HepG2 (cell line): Measurements from ENCODE around the gene LATS2. TPM values are rescaled to one million over a fixed set of nuclear protein-coding genes. Genes with fewer than 3 reads are reported as not detected.
A peak's percentile ranks its signal among the peaks of the same experiment; 100 is the strongest.

Source experiments
- ATAC-seq: fragments of 200-7000 bp; cut with Tn5 transposase; 3 replicates; pipeline ENCODE4 v1.9.1; 2020; ENCODE audit warnings: mild to moderate bottlenecking, moderate library complexity
- BruUV-seq: library from RNA; stranded (reverse); fragments of 400-500 nt; replicated peaks from 2 replicates; lab custom pipeline; 2021; lab: Mats Ljungman, UMichigan
- CTCF ChIA-PET: fragments of 300-600 bp; formaldehyde crosslinking; extraction: SDS; loops from one replicate; lab custom pipeline; 2021; ENCODE audit warnings: low total read pairs, inconsistent platforms, low intra/inter-chr PET ratio; lab: Yijun Ruan, JAX
- POLR2A ChIA-PET: fragments of 350-600 bp; sonication (Branson Sonifier 250); formaldehyde crosslinking; loops from one replicate; lab custom pipeline; 2020; ENCODE audit warnings: antibody characterized with exemption, inconsistent platforms; lab: Yijun Ruan, JAX
- DNase-seq: peaks from one replicate; pipeline ENCODE4 v3.0.0-alpha.2; 2015; ENCODE audit warnings: low spot score
- FAIRE-seq: peaks from 3 replicates; lab custom pipeline; 2011; peaks lifted over from hg19 to GRCh38; lab: Jason Lieb, UNC
- H2AFZ ChIP-seq: one replicate; pipeline ENCODE4 v1.6.1; 2011; ENCODE audit warnings: low read length, inconsistent platforms
- H3K27ac ChIP-seq: fragments of 300-600 bp; 3 replicates; pipeline ENCODE4 v1.8.0; 2011; ENCODE audit warnings: mixed run types, mild to moderate bottlenecking, mixed read lengths, low read length, inconsistent platforms; ENCODE audit not compliant: insufficient read depth; ENCODE audit errors: extremely low read length
- H3K27me3 ChIP-seq, 2 experiments: fragments of 200-600 bp in 1 of 2; 2 replicates in 1 of 2; 3 replicates in 1 of 2; pipeline versions ENCODE4 v1.6.0 to v1.8.0; 2011; ENCODE audit warnings: low read length in 2 of 2, mild to moderate bottlenecking in 2 of 2, moderate library complexity in 2 of 2, inconsistent platforms in 1 of 2; ENCODE audit not compliant: insufficient read depth in 2 of 2, control insufficient read depth in 1 of 2
- H3K36me3 ChIP-seq, 2 experiments: fragments of 200-600 bp in 1 of 2; replicated peaks in 1 of 2; 2 replicates in 1 of 2; 3 replicates in 1 of 2; pipeline versions ENCODE4 v1.5.1 to v1.8.0; 2011; ENCODE audit warnings: low read length in 2 of 2, inconsistent platforms in 1 of 2; ENCODE audit not compliant: insufficient read depth in 2 of 2, control insufficient read depth in 1 of 2
- H3K4me1 ChIP-seq: 2 replicates; pipeline ENCODE4 v1.5.1; 2012; ENCODE audit warnings: low read length, inconsistent platforms; ENCODE audit not compliant: insufficient read depth
- H3K4me2 ChIP-seq: 2 replicates; pipeline ENCODE4 v1.6.0; 2011; ENCODE audit warnings: low read depth, low read length, inconsistent platforms
- H3K4me3 ChIP-seq, 3 experiments: fragments of 200-600 bp in 1 of 3; sonication (generic), shearing (Covaris generic) in 1 of 3; replicated peaks in 1 of 3; 2 replicates each; pipeline ENCODE4 v1.5.1; 2011 to 2016; ENCODE audit warnings: low read length in 3 of 3, inconsistent platforms in 2 of 3, low read depth in 2 of 3, mild to moderate bottlenecking in 2 of 3, control low read depth in 1 of 3, mixed read lengths in 1 of 3; ENCODE audit not compliant: insufficient read depth in 1 of 3
- H3K79me2 ChIP-seq: one replicate; pipeline ENCODE4 v1.6.1; 2011; ENCODE audit warnings: low read length, inconsistent platforms; ENCODE audit not compliant: insufficient read depth
- H3K9ac ChIP-seq: 2 replicates; pipeline ENCODE4 v1.6.0; 2011; ENCODE audit warnings: mild to moderate bottlenecking, low read depth, low read length, inconsistent platforms; ENCODE audit not compliant: insufficient read depth
- H3K9me3 ChIP-seq: 2 replicates; pipeline ENCODE4 v1.5.1; 2012; ENCODE audit warnings: mild to moderate bottlenecking, low read length
- H4K20me1 ChIP-seq: 2 replicates; pipeline ENCODE4 v1.6.0; 2011; ENCODE audit warnings: inconsistent platforms, mild to moderate bottlenecking, low read length, moderate library complexity; ENCODE audit not compliant: insufficient read depth
- ATF7 ChIP-seq, 2 experiments: fragments of 450-650 bp in 1 of 2; sonication (generic) in 1 of 2; formaldehyde crosslinking in 1 of 2; IDR thresholded peaks; 2 replicates each; pipeline versions ENCODE4 v1.4.0 to v1.6.1; 2016 to 2020; ENCODE audit warnings: antibody characterized with exemption in 1 of 2, mild to moderate bottlenecking in 1 of 2, missing genetic modification reagents in 1 of 2
- ETV5 ChIP-seq: IDR thresholded peaks from 2 replicates; pipeline ENCODE4 v1.6.1; 2018; ENCODE audit warnings: missing biosample characterization, missing genetic modification reagents, inconsistent platforms, borderline replicate concordance
- TP53 ChIP-seq: sonication (generic); formaldehyde crosslinking; conservative IDR thresholded peaks from 2 replicates; pipeline ENCODE4 v1.4.0; 2020; ENCODE audit warnings: missing genetic modification reagents
- ZFP36L1 ChIP-seq: sonication (generic); formaldehyde crosslinking; IDR thresholded peaks from 2 replicates; pipeline ENCODE4 v1.8.0; 2022; ENCODE audit warnings: mild to moderate bottlenecking, missing genetic modification reagents, moderate library complexity
- ZNF124 ChIP-seq: sonication (generic); formaldehyde crosslinking; IDR thresholded peaks from 2 replicates; pipeline ENCODE4 v1.4.0; 2020; ENCODE audit warnings: missing genetic modification reagents
- WGBS: methylation state at CpG from one replicate; pipeline ENCODE4 v1.1.6; 2017; ENCODE audit warnings: low lambda C conversion rate; 5-methylcytosine and 5-hydroxymethylcytosine counted together
- in situ Hi-C: cut with HindIII; loops from 2 replicates; pipeline ENCODE4 v1.10.0; 2017; ENCODE audit warnings: low pct_unique_long_range_greater_than_20kb; ENCODE audit not compliant: extremely low pct_ligation_motif_present
- intact Hi-C: fragments of 100-400 bp; cut with micrococcal nuclease; formaldehyde crosslinking; loops from one replicate; pipeline ENCODE4 v1.10.0; 2022; ENCODE audit not compliant: unreplicated experiment
- polyA plus RNA-seq, 8 experiments: library from polyadenylated mRNA; depleted of rRNA in 3 of 8; stranded (reverse) in 7 of 8; unstranded in 1 of 8; fragments of >200 nt; fragmentation: Illumina TruSeq in 4 of 8; extraction: Trizol in 4 of 8; gene quantifications; 2 replicates each; pipeline versions ENCODE4 v1.2.1 to v1.2.3, GENCODE V29; 2011 to 2016; ENCODE audit warnings: low read depth in 4 of 8, missing spikeins in 1 of 8, mixed read lengths in 1 of 8; ENCODE audit not compliant: insufficient read depth in 1 of 8
- total RNA-seq, 5 experiments: library from RNA; depleted of rRNA; stranded (reverse); fragments of >200 nt; fragmentation: Illumina TruSeq; extraction: Trizol; gene quantifications; 2 replicates each; pipeline ENCODE4 v1.2.3, GENCODE V29; 2016; ENCODE audit warnings: low read depth in 1 of 5
- TF ChIP-seq, protein P1 (sequence below): sonication (generic); formaldehyde crosslinking; IDR thresholded peaks from 2 replicates; pipeline ENCODE4 v1.4.0; 2020; ENCODE audit warnings: missing genetic modification reagents, mild to moderate bottlenecking, borderline replicate concordance

The LATS2 gene
- total and polyA plus RNA-seq, 2 of the 13 experiments (the other 11 are each of a cell fraction or from before 2014, with no cell fraction given) = 7.3 to 8.5 TPM

DNA sequence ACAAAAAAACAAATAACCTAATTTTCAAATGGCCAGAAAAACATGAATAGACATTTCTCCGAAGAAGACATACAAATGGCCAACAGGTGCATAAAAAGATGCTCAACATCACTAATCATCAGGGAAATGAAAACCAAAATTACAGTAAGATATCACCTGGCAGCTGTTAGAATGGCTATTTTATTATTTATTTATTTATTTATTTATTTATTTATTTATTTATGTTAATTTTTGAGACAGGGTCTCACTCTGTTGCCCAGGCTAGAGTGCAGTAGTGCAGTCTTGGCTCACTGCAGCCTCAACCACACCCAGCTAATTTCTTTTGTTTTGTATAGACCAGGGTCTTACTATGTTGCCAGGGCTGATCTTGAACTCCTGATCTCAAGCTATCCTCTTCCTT is 27.1 kb upstream of the LATS2 start (continued):
- TF ChIP-seq ETV5 (CRISPR knock-in tag) (no peak), ZNF124 (CRISPR knock-in tag) (no peak), TP53 (CRISPR knock-in tag) (no peak)
- TF ChIP-seq, protein P1, sequence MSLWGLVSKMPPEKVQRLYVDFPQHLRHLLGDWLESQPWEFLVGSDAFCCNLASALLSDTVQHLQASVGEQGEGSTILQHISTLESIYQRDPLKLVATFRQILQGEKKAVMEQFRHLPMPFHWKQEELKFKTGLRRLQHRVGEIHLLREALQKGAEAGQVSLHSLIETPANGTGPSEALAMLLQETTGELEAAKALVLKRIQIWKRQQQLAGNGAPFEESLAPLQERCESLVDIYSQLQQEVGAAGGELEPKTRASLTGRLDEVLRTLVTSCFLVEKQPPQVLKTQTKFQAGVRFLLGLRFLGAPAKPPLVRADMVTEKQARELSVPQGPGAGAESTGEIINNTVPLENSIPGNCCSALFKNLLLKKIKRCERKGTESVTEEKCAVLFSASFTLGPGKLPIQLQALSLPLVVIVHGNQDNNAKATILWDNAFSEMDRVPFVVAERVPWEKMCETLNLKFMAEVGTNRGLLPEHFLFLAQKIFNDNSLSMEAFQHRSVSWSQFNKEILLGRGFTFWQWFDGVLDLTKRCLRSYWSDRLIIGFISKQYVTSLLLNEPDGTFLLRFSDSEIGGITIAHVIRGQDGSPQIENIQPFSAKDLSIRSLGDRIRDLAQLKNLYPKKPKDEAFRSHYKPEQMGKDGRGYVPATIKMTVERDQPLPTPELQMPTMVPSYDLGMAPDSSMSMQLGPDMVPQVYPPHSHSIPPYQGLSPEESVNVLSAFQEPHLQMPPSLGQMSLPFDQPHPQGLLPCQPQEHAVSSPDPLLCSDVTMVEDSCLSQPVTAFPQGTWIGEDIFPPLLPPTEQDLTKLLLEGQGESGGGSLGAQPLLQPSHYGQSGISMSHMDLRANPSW (CRISPR knock-in tag) = no peak

- POLR2A ChIA-PET = no interaction called here
- H3K27ac ChIP-seq = no peak overlapping the region
- H2AFZ ChIP-seq = no peak overlapping the region
- in situ Hi-C loops = no loop called here
- H4K20me1 ChIP-seq = no peaks in the 10 kb centered on the region
- WGBS = 49% methylated on average over 2 of the region's 2 CpGs
- DNase-seq = no peak
- ATAC-seq = no peak
- no peak for FAIRE-seq
- H3K27me3 ChIP-seq = no peaks in the 10 kb centered on the region
- no peak overlapping the region for H3K4me3 ChIP-seq
- TF ChIP-seq ATF7 (IDR thresholded peaks at IDR 0.05) = peak; percentile 92
- no peak for TF ChIP-seq ATF7 (CRISPR knock-in tag; IDR thresholded peaks at IDR 0.05)
- no peak for TF ChIP-seq ZFP36L1 (CRISPR knock-in tag)
- H3K9me3 ChIP-seq = no peaks in the 10 kb centered on the region
- H3K4me2 ChIP-seq = no peak overlapping the region
- intact Hi-C loops = no loop called here
- H3K79me2 ChIP-seq = no peaks in the 10 kb centered on the region
- no peaks in the 10 kb centered on the region for H3K36me3 ChIP-seq
- no peak overlapping the region for H3K9ac ChIP-seq
- CTCF ChIA-PET = no interaction called here
- H3K4me1 ChIP-seq = no peaks in the 10 kb centered on the region
- no TSS peak for BruUV-seq
Measured at GRCh38 chr13:21086929-21087328, 25.5 kb upstream of the LATS2 start.
